Activated CD4-positive, CD25-positive, alpha-beta regulatory T cell treated with anti-CD3 and anti-CD28 coated beads, Interleukin-2, amount 50 U/mL, for 16 hours (primary cell): Measurements from ENCODE around the gene WDR27.
"Not testable (repeated sequence)": the region's sequence is repeated elsewhere in the genome, so short reads cannot be mapped to it uniquely, and the experiment has no call there.

Source experiments
- DNase-seq: peaks from one replicate; pipeline ENCODE4 v3.0.0-alpha.2; 2020; ENCODE audit warnings: low read depth, low spot score

Gene WDR27

GRCh38 chr6:169639653-169640278, 62.1 kb downstream of the WDR27 start:
- DNase-seq: no peak

GRCh38 chr6:169638915-169639314, 62.9 kb downstream of the WDR27 start:
- no peak for DNase-seq

DNA sequence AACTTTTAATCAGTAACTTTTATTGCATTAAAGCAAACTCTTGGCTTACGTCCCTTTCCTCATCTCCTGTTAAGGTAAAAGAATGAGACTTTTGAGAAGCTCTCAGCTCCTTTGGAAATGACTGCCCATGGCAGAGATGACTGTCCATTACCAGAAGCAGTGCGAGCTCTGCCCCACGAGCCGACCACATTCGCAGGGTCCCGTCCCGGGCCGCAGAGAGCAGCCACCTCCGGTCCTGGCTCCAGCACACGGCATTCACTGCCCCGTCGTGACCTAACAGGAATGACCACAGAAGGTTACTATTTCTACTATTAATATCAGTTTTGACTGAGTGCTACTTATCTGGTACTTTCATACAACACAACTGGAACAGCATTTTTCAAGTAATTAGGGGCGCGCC, 63.4 kb downstream of the WDR27 start:
- no peak for DNase-seq

DNA sequence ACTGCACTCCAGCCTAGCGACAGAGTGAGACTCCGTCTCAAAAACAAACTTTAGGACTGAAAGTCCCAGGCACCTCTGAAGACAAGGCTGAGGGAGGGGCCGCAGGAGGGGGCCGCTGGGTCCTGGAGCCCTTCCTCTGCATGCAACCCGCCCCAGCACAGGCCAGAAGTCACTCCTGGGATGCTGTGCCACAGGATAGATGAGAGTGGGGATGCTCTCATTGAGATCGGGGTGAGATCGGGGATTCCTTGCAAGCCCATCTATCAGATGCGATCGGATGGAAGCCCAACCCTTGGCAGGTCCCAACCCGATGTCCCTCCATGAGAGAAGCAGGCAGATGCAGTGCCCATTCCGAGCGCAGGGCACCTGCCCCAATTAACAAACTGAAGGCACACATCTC, 66.5 kb downstream of the WDR27 start:
- DNase-seq: no peak

DNA sequence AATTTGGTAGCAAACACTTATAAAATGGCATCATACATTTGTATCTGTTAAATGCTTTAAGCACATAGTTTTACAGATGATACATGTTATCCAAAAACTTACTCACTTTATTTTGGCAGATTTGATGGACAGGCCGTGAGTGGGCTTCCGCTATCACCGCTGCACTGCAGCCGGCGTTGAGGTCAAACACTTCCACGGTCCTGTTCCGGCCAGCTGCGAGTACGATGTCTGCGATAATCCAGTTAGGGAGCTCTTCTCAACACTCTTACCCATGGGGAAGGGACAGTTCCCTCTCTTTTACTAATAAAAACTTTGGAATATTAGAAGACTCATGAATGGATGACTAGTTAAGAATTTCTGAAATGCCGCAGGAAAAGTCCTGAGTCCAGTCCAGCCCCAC, 69.0 kb downstream of the WDR27 start:
- no peak for DNase-seq

- DNase-seq: no peak
Measured at GRCh38 chr6:169629256-169629655, 72.6 kb downstream of the WDR27 start.

GRCh38 chr6:169627736-169628607, 73.9 kb downstream of the WDR27 start:
- DNase-seq: no peak

- no peak for DNase-seq
Measured at GRCh38 chr6:169626649-169627048, 75.2 kb downstream of the WDR27 start.

GRCh38 chr6:169626169-169626568, 75.7 kb downstream of the WDR27 start:
- DNase-seq: no peak

- DNase-seq: no peak
Measured at GRCh38 chr6:169625376-169625775, 76.5 kb downstream of the WDR27 start.

DNA sequence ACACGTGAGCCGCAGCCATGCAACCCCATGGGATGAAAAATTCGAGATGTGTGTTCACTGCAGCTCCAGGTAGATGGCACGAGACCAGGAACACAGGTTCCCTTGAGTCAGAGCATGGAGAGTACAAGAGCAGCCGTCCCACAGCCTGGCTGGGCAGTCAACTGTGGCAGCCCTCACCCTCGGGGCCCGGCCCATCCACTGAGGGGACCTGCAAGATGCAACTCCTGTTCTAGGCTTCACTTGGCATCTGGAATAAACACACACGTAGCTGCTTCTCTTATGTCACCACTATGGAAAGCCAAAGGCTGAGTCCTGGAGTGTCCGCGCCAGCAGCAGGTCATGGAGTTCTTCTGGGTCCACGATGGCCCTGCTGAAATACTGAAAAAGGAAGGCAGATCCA, 77.0 kb downstream of the WDR27 start:
- no peak for DNase-seq

GRCh38 chr6:169623975-169624374, 77.9 kb downstream of the WDR27 start:
- DNase-seq: no peak

DNA sequence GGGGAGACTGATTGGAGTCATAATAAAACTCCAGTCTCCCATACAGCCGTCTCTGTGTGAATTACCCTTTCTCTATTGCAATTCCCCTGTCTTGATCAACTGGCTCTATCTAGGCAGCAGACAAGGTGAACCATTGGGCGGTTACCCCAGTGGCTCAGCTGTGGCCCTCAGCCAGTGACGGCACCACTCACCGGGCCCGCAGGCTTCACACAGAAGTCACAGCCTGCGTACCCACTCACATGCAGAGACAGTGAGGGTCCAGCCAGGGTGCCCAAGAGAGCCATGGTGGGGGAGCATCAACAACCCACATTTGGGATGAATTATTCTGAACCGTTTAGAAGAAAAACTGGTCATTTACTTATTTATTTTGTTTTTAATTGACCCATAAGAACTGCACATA, 78.5 kb downstream of the WDR27 start:
- no peak for DNase-seq

- no peak for DNase-seq
Measured at GRCh38 chr6:169622618-169623017, 79.2 kb downstream of the WDR27 start.

- DNase-seq: no peak
Measured at GRCh38 chr6:169621311-169621710, 80.5 kb downstream of the WDR27 start.

- DNase-seq: no peak
Measured at GRCh38 chr6:169620171-169621130, 81.4 kb downstream of the WDR27 start.

- DNase-seq: no peak
Measured at GRCh38 chr6:169619650-169620049, 82.2 kb downstream of the WDR27 start.

- DNase-seq: no peak
Measured at GRCh38 chr6:169618526-169619490, 83.0 kb downstream of the WDR27 start.

- DNase-seq: no peak
Measured at GRCh38 chr6:169617562-169617961, 84.3 kb downstream of the WDR27 start.

DNA sequence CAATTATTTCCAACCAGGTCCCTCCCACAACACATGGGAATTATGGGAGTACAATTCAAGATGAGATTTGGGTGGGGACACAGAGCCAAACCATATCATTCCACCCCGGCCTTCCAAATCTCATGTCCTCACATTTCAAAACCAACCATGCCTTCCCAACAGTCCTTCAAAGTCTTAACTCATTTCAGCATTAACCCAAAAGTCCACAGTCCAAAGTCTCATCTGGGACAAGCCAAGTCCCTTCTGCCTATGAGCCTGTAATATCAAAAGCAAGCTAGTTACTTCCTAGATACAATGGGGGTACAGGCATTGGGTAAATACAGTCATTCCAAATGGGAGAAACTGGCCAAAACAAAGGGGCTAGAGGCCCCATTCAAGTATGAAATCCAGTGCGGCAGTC, 93.2 kb downstream of the WDR27 start:
- not testable (repeated sequence) for DNase-seq

DNA sequence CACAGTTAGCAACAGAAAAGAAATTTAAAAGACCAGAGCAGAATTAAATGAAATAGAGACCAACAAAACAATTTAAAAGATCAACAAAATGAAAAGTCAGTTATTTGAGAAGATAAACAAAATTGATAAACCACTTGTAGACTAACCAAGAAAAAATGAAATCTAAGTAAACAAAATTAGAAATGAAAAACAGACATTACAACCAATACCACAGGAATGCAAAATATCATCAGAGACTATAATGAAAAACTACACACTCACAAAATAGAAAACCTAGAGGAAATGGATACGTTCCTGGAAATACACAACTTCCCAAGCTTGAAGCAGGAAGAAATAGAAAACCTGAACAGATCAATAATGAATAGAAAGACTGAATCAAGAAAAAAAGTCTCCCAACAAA, 97.8 kb downstream of the WDR27 start:
- DNase-seq: no peak
